OCI-LY1 (cell line): ENCODE data around the gene OTOG.

Source experiments
- H2AFZ ChIP-seq: fragments of 200-600 bp; sonication (generic), shearing (Covaris generic); 2 replicates; pipeline ENCODE4 v1.6.0; 2014; ENCODE audit warnings: antibody characterized with exemption, mild to moderate bottlenecking, low read length
- H3F3A ChIP-seq: fragments of 200-600 bp; sonication (generic), shearing (Covaris generic); 2 replicates; pipeline ENCODE4 v1.6.0; 2014; ENCODE audit warnings: mild to moderate bottlenecking, antibody characterized with exemption, low read length, moderate library complexity; ENCODE audit not compliant: insufficient read depth
- H3K27ac ChIP-seq: fragments of 200-600 bp; sonication (generic); 2 replicates; pipeline ENCODE4 v1.5.1; 2014; ENCODE audit warnings: low read length, mixed run types, mild to moderate bottlenecking, low read depth; ENCODE audit not compliant: poor library complexity, severe bottlenecking
- H3K27me3 ChIP-seq: fragments of 200-600 bp; sonication (generic); 2 replicates; pipeline ENCODE4 v1.6.0; 2014; ENCODE audit warnings: antibody characterized with exemption, mild to moderate bottlenecking, low read length, moderate library complexity; ENCODE audit not compliant: insufficient read depth
- H3K36me3 ChIP-seq: fragments of 200-600 bp; sonication (generic); 2 replicates; pipeline ENCODE4 v1.6.1; 2014; ENCODE audit warnings: mild to moderate bottlenecking, antibody characterized with exemption, low read length, moderate library complexity, mixed read lengths; ENCODE audit not compliant: insufficient read depth
- H3K4me1 ChIP-seq: fragments of 200-600 bp; sonication (generic); 2 replicates; pipeline ENCODE4 v1.5.1; 2014; ENCODE audit warnings: mild to moderate bottlenecking, low read length, moderate library complexity; ENCODE audit not compliant: insufficient read depth, severe bottlenecking
- H3K4me2 ChIP-seq: fragments of 200-600 bp; sonication (generic), shearing (Covaris generic); 2 replicates; pipeline ENCODE4 v1.6.1; 2014; ENCODE audit warnings: low read length
- H3K4me3 ChIP-seq: fragments of 200-600 bp; sonication (generic); 2 replicates; pipeline ENCODE4 v1.5.1; 2014; ENCODE audit warnings: low read length, low read depth, mild to moderate bottlenecking, mixed read lengths; ENCODE audit not compliant: poor library complexity, severe bottlenecking
- H3K79me2 ChIP-seq: fragments of 200-600 bp; shearing (Covaris generic); 2 replicates; pipeline ENCODE4 v1.6.1; 2016; ENCODE audit warnings: mixed run types, low read length, mixed read lengths; ENCODE audit not compliant: insufficient read depth
- H3K9ac ChIP-seq: fragments of 200-600 bp; sonication (generic), shearing (Covaris generic); 2 replicates; pipeline ENCODE4 v1.6.1; 2014; ENCODE audit warnings: mild to moderate bottlenecking, low read length, mixed read lengths
- H3K9me2 ChIP-seq: fragments of 200-600 bp; sonication (generic), shearing (Covaris generic); 2 replicates; pipeline ENCODE4 v1.6.1; 2014; ENCODE audit warnings: low read depth, mild to moderate bottlenecking, low read length, mixed read lengths
- H3K9me3 ChIP-seq: fragments of 200-600 bp; shearing (Covaris generic); 2 replicates; pipeline ENCODE4 v1.6.1; 2014; ENCODE audit warnings: low read length, mixed read lengths
- H4K20me1 ChIP-seq: fragments of 200-600 bp; sonication (generic), shearing (Covaris generic); 2 replicates; pipeline ENCODE4 v1.6.0; 2016; ENCODE audit warnings: mild to moderate bottlenecking, low read length; ENCODE audit not compliant: insufficient read depth
- EZH2 ChIP-seq: fragments of 200-600 bp; sonication (generic), shearing (Covaris generic); IDR thresholded peaks from 2 replicates; pipeline ENCODE4 v1.8.0; 2017; ENCODE audit warnings: borderline replicate concordance, mixed run types, mild to moderate bottlenecking, antibody characterized with exemption, low read length, moderate library complexity, mixed read lengths
- TF ChIP-seq, protein P1 (sequence below): fragments of 200-600 bp; sonication (generic), shearing (Covaris generic); IDR thresholded peaks from 2 replicates; pipeline ENCODE4 v1.5.1; 2017; ENCODE audit warnings: mild to moderate bottlenecking, antibody characterized with exemption, low read length, moderate library complexity, mixed read lengths

The OTOG gene

GRCh38 chr11:17553249-17553546, 6.1 kb downstream of the OTOG start:
- Histone ChIP-seq H3K4me2 (no peak overlapping the region), H3K9ac (no peak overlapping the region), H4K20me1 (no peaks in the 10 kb centered on the region), H3K9me3 (no peaks in the 10 kb centered on the region), H3K36me3 (no peaks in the 10 kb centered on the region), H3K27me3 (no peaks in the 10 kb centered on the region), H3K4me1 (no peaks in the 10 kb centered on the region), H3K27ac (no peak overlapping the region), H3K4me3 (no peak overlapping the region), H3F3A (no peaks in the 10 kb centered on the region), H3K79me2 (no peaks in the 10 kb centered on the region), H2AFZ (no peak overlapping the region), H3K9me2 (no peaks in the 10 kb centered on the region)
- TF ChIP-seq EZH2 = no peak
- TF ChIP-seq, protein P1, sequence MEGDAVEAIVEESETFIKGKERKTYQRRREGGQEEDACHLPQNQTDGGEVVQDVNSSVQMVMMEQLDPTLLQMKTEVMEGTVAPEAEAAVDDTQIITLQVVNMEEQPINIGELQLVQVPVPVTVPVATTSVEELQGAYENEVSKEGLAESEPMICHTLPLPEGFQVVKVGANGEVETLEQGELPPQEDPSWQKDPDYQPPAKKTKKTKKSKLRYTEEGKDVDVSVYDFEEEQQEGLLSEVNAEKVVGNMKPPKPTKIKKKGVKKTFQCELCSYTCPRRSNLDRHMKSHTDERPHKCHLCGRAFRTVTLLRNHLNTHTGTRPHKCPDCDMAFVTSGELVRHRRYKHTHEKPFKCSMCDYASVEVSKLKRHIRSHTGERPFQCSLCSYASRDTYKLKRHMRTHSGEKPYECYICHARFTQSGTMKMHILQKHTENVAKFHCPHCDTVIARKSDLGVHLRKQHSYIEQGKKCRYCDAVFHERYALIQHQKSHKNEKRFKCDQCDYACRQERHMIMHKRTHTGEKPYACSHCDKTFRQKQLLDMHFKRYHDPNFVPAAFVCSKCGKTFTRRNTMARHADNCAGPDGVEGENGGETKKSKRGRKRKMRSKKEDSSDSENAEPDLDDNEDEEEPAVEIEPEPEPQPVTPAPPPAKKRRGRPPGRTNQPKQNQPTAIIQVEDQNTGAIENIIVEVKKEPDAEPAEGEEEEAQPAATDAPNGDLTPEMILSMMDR = no peak

DNA sequence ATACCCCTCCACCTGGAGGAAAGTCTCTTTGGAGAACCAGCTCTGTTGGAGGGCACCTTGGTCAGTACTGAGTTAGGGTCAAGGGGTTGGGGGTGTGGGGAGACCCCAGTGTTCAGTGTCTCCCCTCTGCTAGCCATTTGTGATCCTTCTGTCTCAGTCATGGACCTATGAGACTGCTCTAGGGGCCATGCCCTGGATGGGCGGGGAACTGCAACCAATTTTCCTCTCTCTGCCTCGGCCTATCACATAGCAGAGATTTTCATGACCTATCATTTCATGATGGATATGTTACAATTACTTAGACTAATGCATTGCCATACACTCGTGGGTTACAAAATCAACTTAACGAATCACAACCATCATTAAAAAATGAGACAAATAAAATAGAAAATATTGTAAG, 7.4 kb downstream of the OTOG start:
- Histone ChIP-seq H3K4me2 (no peak overlapping the region), H3K9ac (no peak overlapping the region), H3K9me3 (no peaks in the 10 kb centered on the region), H3K36me3 (no peaks in the 10 kb centered on the region), H3F3A (no peaks in the 10 kb centered on the region), H2AFZ (no peak overlapping the region), H4K20me1 (no peaks in the 10 kb centered on the region), H3K4me1 (no peaks in the 10 kb centered on the region), H3K27me3 (no peaks in the 10 kb centered on the region), H3K4me3 (no peak overlapping the region), H3K79me2 (no peaks in the 10 kb centered on the region), H3K27ac (no peak overlapping the region), H3K9me2 (no peaks in the 10 kb centered on the region)
- no peak for TF ChIP-seq EZH2
- TF ChIP-seq, protein P1 = no peak

DNA sequence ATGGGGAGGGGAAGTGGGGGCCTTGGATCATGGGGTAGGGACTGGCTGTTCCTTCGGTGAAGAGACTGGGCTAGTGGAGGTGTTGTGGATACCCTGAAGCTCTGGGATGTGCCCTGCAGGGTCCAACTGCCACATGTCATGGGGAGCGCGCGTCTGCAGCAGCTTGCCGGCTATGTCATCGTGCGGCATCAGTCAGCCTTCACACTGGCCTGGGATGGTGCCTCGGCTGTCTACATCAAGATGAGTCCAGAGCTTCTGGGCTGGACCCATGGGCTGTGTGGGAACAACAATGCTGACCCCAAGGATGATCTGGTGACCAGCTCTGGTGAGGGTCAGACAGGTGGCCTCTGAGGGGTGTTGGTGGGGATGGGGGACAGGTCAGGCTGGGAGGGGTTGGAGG, 9.9 kb downstream of the OTOG start:
- Histone ChIP-seq H3F3A (no peaks in the 10 kb centered on the region), H3K36me3 (no peaks in the 10 kb centered on the region), H3K9me2 (no peaks in the 10 kb centered on the region), H3K4me1 (no peaks in the 10 kb centered on the region), H3K9ac (no peak overlapping the region), H3K79me2 (no peaks in the 10 kb centered on the region), H4K20me1 (no peaks in the 10 kb centered on the region), H3K27me3 (no peaks in the 10 kb centered on the region), H3K4me3 (no peak overlapping the region), H3K4me2 (no peak overlapping the region), H2AFZ (no peak overlapping the region), H3K27ac (no peak overlapping the region), H3K9me3 (no peaks in the 10 kb centered on the region)
- no peak for TF ChIP-seq EZH2
- TF ChIP-seq, protein P1 = no peak
